ENCODE results near the gene SNIP1. TPM values are rescaled to one million over a fixed set of nuclear protein-coding genes. Genes with fewer than 3 reads are reported as not detected.
A peak's percentile ranks its signal among the peaks of the same experiment; 100 is the strongest.
"Not testable (repeated sequence)": the region's sequence is repeated elsewhere in the genome, so short reads cannot be mapped to it uniquely, and the experiment has no call there.

The SNIP1 gene
- total and polyA plus RNA-seq, 2 experiments from 2014 or later = 6.5 to 10.5 TPM

GRCh38 chr1:37509181-37509580, 44.9 kb downstream of the SNIP1 start:
- Histone ChIP-seq H2AFZ (no peak overlapping the region), H3K4me3 (no peak overlapping the region), H3K9me3 (ENCODE audit: low read depth) (no peaks in the 10 kb centered on the region), H3K4me1 (ENCODE audit: insufficient read depth) (peaks cover 6% of the 10 kb centered on the region), H3K4me2 (no peak overlapping the region), H3K27ac (no peak overlapping the region), H3K27me3 (no peaks in the 10 kb centered on the region), H4K20me1 (ENCODE audit: insufficient read depth, poor library complexity, severe bottlenecking) (peaks cover 8% of the 10 kb centered on the region), H3K36me3 (replicated peaks; ENCODE audit: insufficient read depth, low read depth) (no peaks in the 10 kb centered on the region), H3K9me2 (replicated peaks; ENCODE audit: insufficient read depth) (no peaks in the 10 kb centered on the region), H3K79me2 (peaks cover 33% of the 10 kb centered on the region)
- no peak for DNase-seq (ENCODE audit: low spot score)
- no peak for TF ChIP-seq EZH2phosphoT487 (IDR thresholded peaks at IDR 0.05; ENCODE audit: low read depth, severe bottlenecking, unreplicated experiment)
- TF ChIP-seq CTCF (IDR thresholded peaks at IDR 0.05; ENCODE audit: poor library complexity) = peak; percentile 12
- no peak for TF ChIP-seq EZH2 (IDR thresholded peaks at IDR 0.05; ENCODE audit: borderline replicate concordance)
- WGBS (ENCODE audit: low lambda C conversion rate, missing lambda C conversion rate) = 85% methylated on average over 4 of the region's 4 CpGs

- Histone ChIP-seq H3K36me3 (replicated peaks; ENCODE audit: insufficient read depth, low read depth) (no peaks in the 10 kb centered on the region), H3K27me3 (no peaks in the 10 kb centered on the region), H3K4me3 (no peak overlapping the region), H3K4me2 (no peak overlapping the region), H3K79me2 (peaks cover 9% of the 10 kb centered on the region), H2AFZ (no peak overlapping the region), H3K9me2 (replicated peaks; ENCODE audit: insufficient read depth) (no peaks in the 10 kb centered on the region), H4K20me1 (ENCODE audit: insufficient read depth, poor library complexity, severe bottlenecking) (no peaks in the 10 kb centered on the region), H3K9me3 (ENCODE audit: low read depth) (no peaks in the 10 kb centered on the region), H3K4me1 (ENCODE audit: insufficient read depth) (no peaks in the 10 kb centered on the region), H3K27ac (no peak overlapping the region)
- no peak for DNase-seq (ENCODE audit: low spot score)
- TF ChIP-seq EZH2phosphoT487 (IDR thresholded peaks at IDR 0.05; ENCODE audit: low read depth, severe bottlenecking, unreplicated experiment) = no peak
- no peak for TF ChIP-seq CTCF (IDR thresholded peaks at IDR 0.05; ENCODE audit: poor library complexity)
- no peak for TF ChIP-seq EZH2 (IDR thresholded peaks at IDR 0.05; ENCODE audit: borderline replicate concordance)
- 96% methylated on average over 2 of the region's 2 CpGs for WGBS (ENCODE audit: low lambda C conversion rate, missing lambda C conversion rate)
These were observed 47.4 kb downstream of the SNIP1 start for GRCh38 chr1:37506740-37507139.

GRCh38 chr1:37502791-37503190, 51.3 kb downstream of the SNIP1 start:
- not testable (repeated sequence) for H3K27ac ChIP-seq; H3K9me2 ChIP-seq (replicated peaks; ENCODE audit: insufficient read depth); H2AFZ ChIP-seq; H3K4me1 ChIP-seq (ENCODE audit: insufficient read depth); H3K9me3 ChIP-seq (ENCODE audit: low read depth); H3K27me3 ChIP-seq; H3K36me3 ChIP-seq (replicated peaks; ENCODE audit: insufficient read depth, low read depth); H3K4me2 ChIP-seq; H4K20me1 ChIP-seq (ENCODE audit: insufficient read depth, poor library complexity, severe bottlenecking); DNase-seq (ENCODE audit: low spot score); H3K4me3 ChIP-seq; H3K79me2 ChIP-seq
- WGBS (ENCODE audit: low lambda C conversion rate, missing lambda C conversion rate) = 97% methylated on average over 2 of the region's 2 CpGs

GRCh38 chr1:37502104-37502503, 52.0 kb downstream of the SNIP1 start:
- H2AFZ ChIP-seq = no peak overlapping the region
- peaks cover 2% of the 10 kb centered on the region for H3K79me2 ChIP-seq
- no peak overlapping the region for H3K4me2 ChIP-seq
- no peaks in the 10 kb centered on the region for H3K27me3 ChIP-seq
- H3K4me3 ChIP-seq = no peak overlapping the region
- no peaks in the 10 kb centered on the region for H3K4me1 ChIP-seq (ENCODE audit: insufficient read depth)
- no peaks in the 10 kb centered on the region for H4K20me1 ChIP-seq (ENCODE audit: insufficient read depth, poor library complexity, severe bottlenecking)
- no peak for DNase-seq (ENCODE audit: low spot score)
- no peaks in the 10 kb centered on the region for H3K36me3 ChIP-seq (replicated peaks; ENCODE audit: insufficient read depth, low read depth)
- no peaks in the 10 kb centered on the region for H3K9me3 ChIP-seq (ENCODE audit: low read depth)
- H3K9me2 ChIP-seq (replicated peaks; ENCODE audit: insufficient read depth) = no peaks in the 10 kb centered on the region
- H3K27ac ChIP-seq = no peak overlapping the region
- TF ChIP-seq CTCF (IDR thresholded peaks at IDR 0.05; ENCODE audit: poor library complexity) (no peak), EZH2 (IDR thresholded peaks at IDR 0.05; ENCODE audit: borderline replicate concordance) (no peak)

Measured in hepatocyte (in vitro differentiated cells).